B cell (primary cell): ENCODE data around the gene TRIM2. TPM values are rescaled to one million over a fixed set of nuclear protein-coding genes. Genes with fewer than 3 reads are reported as not detected.

ENCODE experiments used
- ATAC-seq: fragments of 200-7000 bp; cut with Tn5 transposase; one replicate; pipeline ENCODE4 v1.10.0; 2021; ENCODE audit warnings: low read depth, mild to moderate bottlenecking, moderate number of reproducible peaks, moderate library complexity
- CTCF ChIA-PET: fragments of 350-600 bp; sonication (Branson Sonifier 250); formaldehyde crosslinking; loops from one replicate; lab custom pipeline; 2021; ENCODE audit warnings: antibody characterized with exemption, inconsistent platforms; lab: Charles Lee
- POLR2A ChIA-PET: fragments of 350-600 bp; sonication (Branson Sonifier 250); formaldehyde crosslinking; loops from one replicate; lab custom pipeline; 2021; ENCODE audit warnings: antibody characterized with exemption; lab: Charles Lee
- DNase-seq: peaks from one replicate; pipeline ENCODE4 v3.0.0; 2013
- H2AFZ ChIP-seq: 2 replicates; pipeline ENCODE4 v1.6.1; 2012; ENCODE audit warnings: mild to moderate bottlenecking, low read depth, low read length; ENCODE audit not compliant: insufficient read depth, poor library complexity, severe bottlenecking
- H3K27ac ChIP-seq, 2 donors: 1 replicate in 1 of 2; 2 replicates in 1 of 2; pipeline ENCODE4 v1.5.1; 2012 to 2013; ENCODE audit warnings: low read length in 2 of 2, mild to moderate bottlenecking in 2 of 2, moderate library complexity in 1 of 2
- H3K27me3 ChIP-seq, 4 experiments: fragments of 200-600 bp in 1 of 4; sonication (generic) in 1 of 4; replicated peaks in 1 of 4; 1 replicate in 2 of 4; 2 replicates in 2 of 4; pipeline versions ENCODE4 v1.6.1 to v1.7.0; 2013 to 2016; ENCODE audit warnings: low read length in 3 of 4, mild to moderate bottlenecking in 2 of 4, mixed read lengths in 1 of 4, moderate library complexity in 1 of 4; ENCODE audit not compliant: insufficient read depth in 4 of 4, control insufficient read depth in 3 of 4; ENCODE audit errors: control extremely low read depth in 1 of 4
- H3K36me3 ChIP-seq, 2 experiments: replicated peaks in 1 of 2; 1 replicate in 1 of 2; 2 replicates in 1 of 2; pipeline versions ENCODE4 v1.6.1 to v1.7.1; 2013; ENCODE audit warnings: low read length in 1 of 2; ENCODE audit not compliant: insufficient read depth in 2 of 2, control insufficient read depth in 1 of 2; ENCODE audit errors: control extremely low read depth in 1 of 2, extremely low read depth in 1 of 2
- H3K4me1 ChIP-seq, 2 donors: fragments of 200-600 bp in 1 of 2; sonication (generic) in 1 of 2; 1 replicate in 1 of 2; 2 replicates in 1 of 2; pipeline versions ENCODE4 v1.5.1 to v1.6.1; 2013 to 2017; ENCODE audit warnings: low read length in 2 of 2; ENCODE audit not compliant: control insufficient read depth in 2 of 2, insufficient read depth in 2 of 2
- H3K4me2 ChIP-seq: replicated peaks from 2 replicates; pipeline ENCODE3; 2012; ENCODE audit warnings: mild to moderate bottlenecking, low read depth, low read length; ENCODE audit not compliant: poor library complexity, severe bottlenecking
- H3K4me3 ChIP-seq, 5 experiments: fragments of 200-600 bp in 1 of 5; sonication (generic) in 1 of 5; 1 replicate in 3 of 5; 2 replicates in 2 of 5; pipeline versions ENCODE4 v1.5.1 to v1.7.0; 2011 to 2016; ENCODE audit warnings: low read length in 4 of 5, mild to moderate bottlenecking in 4 of 5, low read depth in 2 of 5, control low read depth in 1 of 5, moderate library complexity in 1 of 5; ENCODE audit not compliant: insufficient read depth in 1 of 5; ENCODE audit errors: control extremely low read depth in 1 of 5, extremely low read depth in 1 of 5
- H3K79me2 ChIP-seq: fragments of 200-600 bp; sonication (generic); one replicate; pipeline ENCODE4 v1.6.0; 2016; ENCODE audit warnings: low read length; ENCODE audit not compliant: control insufficient read depth, insufficient read depth
- H3K9ac ChIP-seq: fragments of 200-600 bp; sonication (generic); 2 replicates; pipeline ENCODE4 v1.6.1; 2017; ENCODE audit warnings: mild to moderate bottlenecking, low read length, moderate library complexity
- H3K9me3 ChIP-seq, 3 donors: one replicate each; pipeline versions ENCODE4 v1.6.1 to v1.7.1; 2013; ENCODE audit warnings: low read length in 2 of 3; ENCODE audit not compliant: control insufficient read depth in 2 of 3, insufficient read depth in 1 of 3; ENCODE audit errors: control extremely low read depth in 1 of 3
- H4K20me1 ChIP-seq: 2 replicates; pipeline ENCODE4 v1.6.0; 2012; ENCODE audit warnings: mild to moderate bottlenecking, low read length; ENCODE audit not compliant: insufficient read depth, control insufficient read depth, poor library complexity, severe bottlenecking
- H3K27ac Mint-ChIP-seq: one replicate; pipeline ENCODE4 v1.8.0; 2021; ENCODE audit warnings: mixed read lengths
- H3K27me3 Mint-ChIP-seq: one replicate; pipeline ENCODE4 v1.8.0; 2021; ENCODE audit warnings: mixed read lengths
- H3K4me1 Mint-ChIP-seq: one replicate; pipeline ENCODE4 v1.8.0; 2021; ENCODE audit warnings: mixed read lengths
- H3K4me3 Mint-ChIP-seq: one replicate; pipeline ENCODE4 v1.8.0; 2021; ENCODE audit warnings: mixed read lengths
- H3K9me3 Mint-ChIP-seq: one replicate; pipeline ENCODE4 v1.8.0; 2022; ENCODE audit warnings: mixed read lengths; ENCODE audit not compliant: insufficient read depth
- EZH2 ChIP-seq: IDR thresholded peaks from 2 replicates; pipeline ENCODE4 v1.6.1; 2012; ENCODE audit warnings: borderline replicate concordance, low read depth, mild to moderate bottlenecking, moderate library complexity, low read length; ENCODE audit not compliant: insufficient read depth, poor library complexity, severe bottlenecking
- WGBS: methylation state at CpG from one replicate; pipeline ENCODE4 v1.1.5; 2013; ENCODE audit warnings: missing lambda C conversion rate; ENCODE audit not compliant: insufficient coverage; 5-methylcytosine and 5-hydroxymethylcytosine counted together
- intact Hi-C: fragments of 100-400 bp; cut with micrococcal nuclease; formaldehyde crosslinking; loops from one replicate; pipeline ENCODE4 v1.10.0; 2022
- polyA plus RNA-seq: library from polyadenylated mRNA; depleted of rRNA; stranded (reverse); fragments of >200 nt; gene quantifications from 2 replicates; pipeline ENCODE4 v1.2.3, GENCODE V29; 2012
- total RNA-seq, 2 donors: library from RNA; stranded (reverse); fragments of 120-200 nt in 1 of 2; gene quantifications; 1 replicate in 1 of 2; 2 replicates in 1 of 2; pipeline versions ENCODE4 v1.2.3 to v1.2.4, GENCODE V29; 2013 to 2022
- TF ChIP-seq, protein P1 (sequence below): fragments of 200-600 bp; IDR thresholded peaks from one replicate; pipeline ENCODE4 v1.8.0; 2022; ENCODE audit warnings: antibody characterized with exemption, mild to moderate bottlenecking

Gene TRIM2
- total and polyA plus RNA-seq, 2 donors (not counting 1 experiment from before 2014, with no cell fraction given), result 1.2 to 6.4 TPM

DNA sequence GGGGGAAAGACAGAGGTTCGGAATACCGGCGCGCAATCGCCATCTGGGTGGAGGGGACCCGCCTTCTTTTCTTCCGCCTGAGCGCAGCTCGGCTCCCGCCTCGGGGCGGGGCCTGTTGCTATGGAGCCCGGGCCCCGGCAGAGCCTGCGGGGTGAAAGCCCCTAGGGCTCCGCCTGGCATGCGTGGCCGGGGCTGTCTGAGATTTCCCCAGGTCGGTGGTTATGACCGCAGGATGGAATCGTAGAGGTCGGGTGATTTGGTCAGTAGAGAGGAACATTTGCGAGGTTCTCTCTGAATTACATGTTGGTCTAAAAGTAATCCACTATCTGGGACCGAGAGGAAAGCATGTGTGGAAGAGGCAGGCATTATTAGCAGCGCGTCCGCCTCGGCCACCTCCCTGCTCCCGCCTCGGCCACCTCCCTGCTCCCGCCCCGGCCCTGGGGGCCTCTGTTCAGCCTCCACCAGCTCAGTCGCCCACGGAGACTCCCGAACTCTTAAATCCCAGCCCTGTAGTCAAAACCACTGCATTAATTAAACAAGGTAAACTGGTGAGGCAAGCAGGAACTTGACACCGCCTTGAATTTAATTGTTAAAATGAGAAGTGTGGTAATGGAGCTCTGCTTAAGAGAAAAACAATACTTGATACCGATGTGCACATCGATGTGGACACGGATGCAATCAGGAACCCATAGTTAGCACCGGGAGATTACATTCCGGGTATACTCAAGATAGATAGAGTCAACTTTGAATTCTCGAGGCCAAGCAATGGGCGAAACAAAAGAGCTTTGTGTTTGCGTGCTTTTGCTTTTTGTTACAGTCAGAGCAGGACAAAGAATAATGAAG lies 45.2 kb downstream of the TRIM2 start:
- Histone ChIP-seq H2AFZ (peak overlapping the region; percentile 80), H3K4me2 (peak overlapping the region; percentile 88), H3K4me1 (peaks cover 12 to 22% of the 10 kb centered on the region in 2 donors), H3K27me3 (peaks cover 0 to 3% (median 0%) of the 10 kb centered on the region in 4 experiments), H3K9ac (peak overlapping the region; percentile 84), H3K27ac (peak overlapping the region; percentile 72 to 87), H3K79me2 (no peaks in the 10 kb centered on the region), H3K9me3 (no peaks in the 10 kb centered on the region), H3K36me3 (no peaks in the 10 kb centered on the region), H3K4me3 (peak overlapping the region; percentile 47 to 81 (median 61)), H4K20me1 (no peaks in the 10 kb centered on the region)
- Mint-ChIP-seq H3K27me3 (no peaks in the 10 kb centered on the region), H3K4me3 (peak overlapping the region; percentile 93), H3K27ac (peak overlapping the region; percentile 85), H3K9me3 (no peaks in the 10 kb centered on the region), H3K4me1 (peaks cover 21% of the 10 kb centered on the region)
- intact Hi-C loops, result loop anchor here (1.0 to 10.0 kb wide), 6 partner anchors 27 to 335 kb away; partner anchors contain the start of gene TMEM131L
- WGBS, result 11% methylated on average over 33 of the region's 44 CpGs
- DNase-seq, result peak; percentile 96
- POLR2A ChIA-PET, result no interaction called here
- TF ChIP-seq EZH2, result no peak
- TF ChIP-seq, protein P1, sequence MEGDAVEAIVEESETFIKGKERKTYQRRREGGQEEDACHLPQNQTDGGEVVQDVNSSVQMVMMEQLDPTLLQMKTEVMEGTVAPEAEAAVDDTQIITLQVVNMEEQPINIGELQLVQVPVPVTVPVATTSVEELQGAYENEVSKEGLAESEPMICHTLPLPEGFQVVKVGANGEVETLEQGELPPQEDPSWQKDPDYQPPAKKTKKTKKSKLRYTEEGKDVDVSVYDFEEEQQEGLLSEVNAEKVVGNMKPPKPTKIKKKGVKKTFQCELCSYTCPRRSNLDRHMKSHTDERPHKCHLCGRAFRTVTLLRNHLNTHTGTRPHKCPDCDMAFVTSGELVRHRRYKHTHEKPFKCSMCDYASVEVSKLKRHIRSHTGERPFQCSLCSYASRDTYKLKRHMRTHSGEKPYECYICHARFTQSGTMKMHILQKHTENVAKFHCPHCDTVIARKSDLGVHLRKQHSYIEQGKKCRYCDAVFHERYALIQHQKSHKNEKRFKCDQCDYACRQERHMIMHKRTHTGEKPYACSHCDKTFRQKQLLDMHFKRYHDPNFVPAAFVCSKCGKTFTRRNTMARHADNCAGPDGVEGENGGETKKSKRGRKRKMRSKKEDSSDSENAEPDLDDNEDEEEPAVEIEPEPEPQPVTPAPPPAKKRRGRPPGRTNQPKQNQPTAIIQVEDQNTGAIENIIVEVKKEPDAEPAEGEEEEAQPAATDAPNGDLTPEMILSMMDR, result no peak
- CTCF ChIA-PET, result interaction anchor here (0.8 to 1.4 kb wide), 2 partner anchors 177 to 501 kb away, joined by 3 to 6 read pairs; no protein-coding TSS in a partner anchor
- peak; percentile 98 for ATAC-seq

DNA sequence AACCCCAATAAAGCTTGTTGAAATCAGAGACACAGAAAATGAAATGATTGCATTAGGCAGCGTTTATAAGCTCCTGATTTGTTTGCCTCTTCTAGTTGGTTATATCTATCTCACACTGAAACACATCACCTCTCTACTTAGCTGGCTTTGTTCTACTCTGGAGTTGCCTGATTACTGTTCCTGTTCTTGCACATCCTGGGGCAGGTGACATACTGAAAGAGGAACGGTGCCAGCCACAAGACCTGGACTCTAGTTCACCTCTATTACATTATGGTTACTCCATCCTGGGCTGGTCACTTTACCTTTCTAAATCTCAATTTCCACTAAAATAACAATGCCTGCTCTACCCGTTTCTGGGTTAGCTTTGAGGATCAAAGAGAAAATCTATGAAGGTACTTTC lies 47.9 kb downstream of the TRIM2 start:
- peaks cover 16 to 24% of the 10 kb centered on the region in 2 donors for H3K4me1 ChIP-seq
- H3K4me3 ChIP-seq, result no peak overlapping the region
- no peaks in the 10 kb centered on the region for H4K20me1 ChIP-seq
- WGBS, result 33% methylated on average over 1 of the region's 3 CpGs
- H3K4me3 Mint-ChIP-seq, result no peak overlapping the region
- ChIA-PET CTCF (no interaction called here), POLR2A (no interaction called here)
- no peak overlapping the region for H3K4me2 ChIP-seq
- no peak overlapping the region for H2AFZ ChIP-seq
- H3K27me3 Mint-ChIP-seq, result peaks cover 16% of the 10 kb centered on the region
- H3K4me1 Mint-ChIP-seq, result peaks cover 21% of the 10 kb centered on the region
- no peaks in the 10 kb centered on the region for H3K79me2 ChIP-seq
- no peak overlapping the region for H3K27ac Mint-ChIP-seq
- intact Hi-C loops, result loop anchor here (10.0 kb wide), 1 partner anchor 73 kb away; no protein-coding TSS in a partner anchor
- ATAC-seq, result no peak
- no peaks in the 10 kb centered on the region for H3K9me3 ChIP-seq
- peaks cover 0 to 16% (median 8%) of the 10 kb centered on the region in 4 experiments for H3K27me3 ChIP-seq
- no peaks in the 10 kb centered on the region for H3K9me3 Mint-ChIP-seq
- H3K9ac ChIP-seq, result no peak overlapping the region
- no peak for TF ChIP-seq EZH2
- TF ChIP-seq, protein P1, result no peak
- H3K36me3 ChIP-seq, result no peaks in the 10 kb centered on the region
- no peak overlapping the region for H3K27ac ChIP-seq
- peak; percentile 49 for DNase-seq
